Neural cell (in vitro differentiated cells): ENCODE data around the gene ACOXL. TPM values are rescaled to one million over a fixed set of nuclear protein-coding genes. Genes with fewer than 3 reads are reported as not detected.
A peak's percentile ranks its signal among the peaks of the same experiment; 100 is the strongest.

Experiments
- H2AFZ ChIP-seq: fragments of 200-600, 300-800 bp; sonication (generic), shearing (Covaris generic); 2 replicates; pipeline ENCODE4 v1.6.0; 2014; ENCODE audit warnings: low read depth, mild to moderate bottlenecking, antibody characterized with exemption, low read length, moderate library complexity
- H3F3A ChIP-seq: fragments of 200-600 bp; shearing (Covaris generic); 2 replicates; pipeline ENCODE4 v1.6.1; 2016; ENCODE audit warnings: mild to moderate bottlenecking, moderate library complexity, mixed read lengths, antibody characterized with exemption, low read length; ENCODE audit not compliant: insufficient read depth, poor library complexity, severe bottlenecking
- H3K27ac ChIP-seq: fragments of 200-600, 300-800 bp; sonication (generic), shearing (Covaris generic); 2 replicates; pipeline ENCODE4 v1.5.1; 2014; ENCODE audit warnings: mild to moderate bottlenecking, low read length, moderate library complexity
- H3K27me3 ChIP-seq: fragments of 300-800, 200-600 bp; sonication (generic), shearing (Covaris generic); 2 replicates; pipeline ENCODE4 v1.6.0; 2014; ENCODE audit warnings: mild to moderate bottlenecking, low read depth, low read length, moderate library complexity; ENCODE audit not compliant: insufficient read depth
- H3K36me3 ChIP-seq: fragments of 300-800, 200-600 bp; sonication (generic), shearing (Covaris generic); 2 replicates; pipeline ENCODE4 v1.5.1; 2014; ENCODE audit warnings: mild to moderate bottlenecking, antibody characterized with exemption, low read length, moderate library complexity; ENCODE audit not compliant: insufficient read depth
- H3K4me2 ChIP-seq: fragments of 300-800, 200-600 bp; sonication (generic), shearing (Covaris generic); 2 replicates; pipeline ENCODE4 v1.6.0; 2014; ENCODE audit warnings: mild to moderate bottlenecking, low read length
- H3K4me3 ChIP-seq: fragments of 300-800, 200-600 bp; sonication (generic), shearing (Covaris generic); 2 replicates; pipeline ENCODE4 v1.5.1; 2014; ENCODE audit warnings: mild to moderate bottlenecking, low read length, moderate library complexity
- H3K79me2 ChIP-seq: fragments of 200-600 bp; shearing (Covaris generic); replicated peaks from 2 replicates; pipeline ENCODE4 v1.6.0; 2014; ENCODE audit warnings: mild to moderate bottlenecking, low read length, moderate library complexity; ENCODE audit not compliant: insufficient read depth
- H3K9ac ChIP-seq: fragments of 300-800, 200-600 bp; sonication (generic), shearing (Covaris generic); 2 replicates; pipeline ENCODE4 v1.6.1; 2016; ENCODE audit warnings: mild to moderate bottlenecking, low read length, mixed read lengths
- H3K9me2 ChIP-seq: fragments of 200-600 bp; shearing (Covaris generic); 2 replicates; pipeline ENCODE4 v1.6.1; 2016; ENCODE audit warnings: mild to moderate bottlenecking, low read length, mixed read lengths; ENCODE audit not compliant: insufficient read depth
- H3K9me3 ChIP-seq: fragments of 200-600, 300-800 bp; sonication (generic), shearing (Covaris generic); 2 replicates; pipeline ENCODE4 v1.6.1; 2016; ENCODE audit warnings: mild to moderate bottlenecking, mixed run types, low read length, moderate library complexity, mixed read lengths
- H4K20me1 ChIP-seq: fragments of 200-600 bp; shearing (Covaris generic); 2 replicates; pipeline ENCODE4 v1.6.1; 2016; ENCODE audit warnings: mild to moderate bottlenecking, mixed run types; ENCODE audit not compliant: insufficient read depth
- CTCF ChIP-seq: fragments of 450-650 bp; IDR thresholded peaks from 2 replicates; pipeline ENCODE4 v1.5.1; 2014; ENCODE audit warnings: antibody characterized with exemption, mild to moderate bottlenecking, moderate library complexity; ENCODE audit not compliant: poor library complexity, severe bottlenecking
- EP300 ChIP-seq: fragments of 450-650 bp; conservative IDR thresholded peaks from 2 replicates; pipeline ENCODE4 v1.6.1; 2014; ENCODE audit warnings: antibody characterized with exemption, mild to moderate bottlenecking, moderate library complexity; ENCODE audit not compliant: poor library complexity, severe bottlenecking
- EZH2 ChIP-seq: fragments of 200-600, 300-800 bp; shearing (Covaris generic), sonication (generic); IDR thresholded peaks from 2 replicates; pipeline ENCODE4 v1.6.1; 2014; ENCODE audit warnings: antibody characterized with exemption, low read length, borderline replicate concordance, mild to moderate bottlenecking; ENCODE audit not compliant: insufficient read depth, poor library complexity, severe bottlenecking
- MXI1 ChIP-seq: fragments of 450-650 bp; conservative IDR thresholded peaks from 2 replicates; pipeline ENCODE4 v1.6.1; 2014; ENCODE audit warnings: antibody characterized with exemption, mild to moderate bottlenecking; ENCODE audit not compliant: poor library complexity, severe bottlenecking
- POLR2AphosphoS5 ChIP-seq: IDR thresholded peaks from 2 replicates; pipeline ENCODE4 v1.6.1; 2012
- RAD21 ChIP-seq: fragments of 450-650 bp; conservative IDR thresholded peaks from 2 replicates; pipeline ENCODE4 v1.6.1; 2014; ENCODE audit warnings: antibody characterized with exemption, mild to moderate bottlenecking, moderate library complexity
- REST ChIP-seq: IDR thresholded peaks from 2 replicates; pipeline ENCODE4 v1.6.1; 2012; ENCODE audit warnings: borderline replicate concordance
- SMC3 ChIP-seq: fragments of 450-650 bp; conservative IDR thresholded peaks from 2 replicates; pipeline ENCODE4 v1.6.1; 2014; ENCODE audit warnings: antibody characterized with exemption, mild to moderate bottlenecking, moderate library complexity; ENCODE audit not compliant: poor library complexity
- TAF1 ChIP-seq: IDR thresholded peaks from 2 replicates; pipeline ENCODE4 v1.6.1; 2012; ENCODE audit warnings: low read depth
- polyA plus RNA-seq: library from polyadenylated mRNA; depleted of rRNA; stranded (reverse); fragments of >200 nt; gene quantifications from 2 replicates; pipeline ENCODE4 v1.2.3, GENCODE V29; 2014

The ACOXL gene
- polyA plus RNA-seq, 1 donor from 2014 or later, result not detected

GRCh38 chr2:110752871-110753270 is 20.5 kb downstream of the ACOXL start:
- H3K79me2 ChIP-seq, result no peaks in the 10 kb centered on the region
- H4K20me1 ChIP-seq, result no peaks in the 10 kb centered on the region
- H3F3A ChIP-seq, result no peaks in the 10 kb centered on the region
- no peak overlapping the region for H3K4me2 ChIP-seq
- no peak overlapping the region for H3K27ac ChIP-seq
- no peak for TF ChIP-seq RAD21
- no peak overlapping the region for H3K9ac ChIP-seq
- H3K27me3 ChIP-seq, result no peaks in the 10 kb centered on the region
- H3K36me3 ChIP-seq, result no peaks in the 10 kb centered on the region
- H3K9me3 ChIP-seq, result no peaks in the 10 kb centered on the region
- no peak overlapping the region for H2AFZ ChIP-seq
- no peak overlapping the region for H3K4me3 ChIP-seq
- H3K9me2 ChIP-seq, result no peaks in the 10 kb centered on the region

GRCh38 chr2:110755491-110756078 is 23.2 kb downstream of the ACOXL start:
- no peak for TF ChIP-seq EZH2
- TF ChIP-seq TAF1, result no peak
- no peak for TF ChIP-seq MXI1
- TF ChIP-seq RAD21, result peak; percentile 75
- no peak for TF ChIP-seq REST
- no peak for TF ChIP-seq POLR2AphosphoS5
- TF ChIP-seq SMC3, result peak; percentile 75
- peak; percentile 74 for TF ChIP-seq CTCF
- Histone ChIP-seq H3K27me3 (no peaks in the 10 kb centered on the region), H3K27ac (no peak overlapping the region), H3K9me2 (no peaks in the 10 kb centered on the region), H2AFZ (no peak overlapping the region), H3K79me2 (no peaks in the 10 kb centered on the region), H3K4me2 (no peak overlapping the region), H3F3A (no peaks in the 10 kb centered on the region), H3K9me3 (no peaks in the 10 kb centered on the region), H3K36me3 (no peaks in the 10 kb centered on the region), H3K4me3 (no peak overlapping the region), H4K20me1 (no peaks in the 10 kb centered on the region), H3K9ac (no peak overlapping the region)

- Histone ChIP-seq H3K79me2 (no peaks in the 10 kb centered on the region), H3K9me3 (no peaks in the 10 kb centered on the region), H3K4me2 (no peak overlapping the region), H4K20me1 (no peaks in the 10 kb centered on the region), H3K9me2 (no peaks in the 10 kb centered on the region), H3K4me3 (no peak overlapping the region), H3K27ac (no peak overlapping the region), H2AFZ (no peak overlapping the region), H3K27me3 (no peaks in the 10 kb centered on the region), H3F3A (no peaks in the 10 kb centered on the region), H3K36me3 (no peaks in the 10 kb centered on the region), H3K9ac (no peak overlapping the region)
- TF ChIP-seq TAF1, result no peak
- TF ChIP-seq EP300, result no peak
Observed at GRCh38 chr2:110759411-110759810, 27.0 kb downstream of the ACOXL start.
